ENCODE results near the gene MTG2. TPM values are rescaled to one million over a fixed set of nuclear protein-coding genes. Genes with fewer than 3 reads are reported as not detected.

MTG2 gene
- total and polyA plus RNA-seq, 2 of the 4 experiments (the other 2 are of a cell fraction): 11.5 to 25.2 TPM

- WGBS, 2 experiments (ENCODE audit: extremely low coverage in 2 of 2, insufficient read length in 1 of 2): 53% methylated on average over 12 of the region's 38 CpGs; no CpG with 5 or more reads in 1 of the 2 experiments
- Histone ChIP-seq H4K5ac (ENCODE audit: low read depth, low read length) (no peak overlapping the region), H3K9me1 (ENCODE audit: insufficient read depth, low read length) (no peaks in the 10 kb centered on the region), H3K4me2 (ENCODE audit: low read depth, low read length) (no peak overlapping the region), H4K20me1 (ENCODE audit: insufficient read depth, low read length) (peaks cover 12% of the 10 kb centered on the region), H2BK5ac (ENCODE audit: low read depth, low read length, poor library complexity, severe bottlenecking) (no peak overlapping the region), H2BK15ac (ENCODE audit: low read depth, low read length) (no peak overlapping the region), H3K79me1 (ENCODE audit: low read depth in 1 of 2, low read length in 2 of 2) (no peaks in the 10 kb centered on the region), H2AK9ac (replicated peaks; ENCODE audit: low read depth, low read length, poor library complexity) (no peak overlapping the region), H3K9ac (ENCODE audit: low read depth, low read length) (no peak overlapping the region), H3K23ac (ENCODE audit: low read depth, low read length) (no peak overlapping the region), H3K27me3 (ENCODE audit: control insufficient read depth, insufficient read depth, low read length) (peaks cover 75% of the 10 kb centered on the region), H3K4me3 (ENCODE audit: insufficient read depth, low read depth, low read length) (no peak overlapping the region), H3K14ac (replicated peaks; ENCODE audit: low read depth, low read length) (no peak overlapping the region), H3K4me1 (ENCODE audit: control insufficient read depth, insufficient read depth, low read length) (no peaks in the 10 kb centered on the region), H3K27ac (ENCODE audit: insufficient read depth, low read length) (no peak overlapping the region), H3K9me3 (ENCODE audit: control insufficient read depth, insufficient read depth, low read length) (no peaks in the 10 kb centered on the region), H2AFZ (replicated peaks; ENCODE audit: low read length, poor library complexity) (no peak overlapping the region), H4K91ac (ENCODE audit: insufficient read depth, low read depth, low read length) (no peak overlapping the region), H2AK5ac (ENCODE audit: low read depth, low read length) (no peak overlapping the region), H3K36me3 (ENCODE audit: control insufficient read depth, insufficient read depth, low read length) (no peaks in the 10 kb centered on the region), H3K4ac (ENCODE audit: low read depth, low read length) (no peak overlapping the region), H2BK120ac (ENCODE audit: low read depth, low read length) (no peak overlapping the region), H3K18ac (ENCODE audit: low read depth, low read length) (no peak overlapping the region), H2BK20ac (ENCODE audit: low read depth, low read length) (no peak overlapping the region), H4K8ac (ENCODE audit: low read depth in 2 of 2, low read length in 2 of 2) (no peak overlapping the region), H3K56ac (ENCODE audit: extremely low read depth, insufficient read depth, low read length) (no peak overlapping the region)
- BruUV-seq (replicated peaks): no TSS peak
- DNase-seq (no peak), ATAC-seq (ENCODE audit: low read depth) (no peak)
- ChIA-PET POLR2A (ENCODE audit: unreplicated experiment) (no interaction called here), CTCF (no interaction called here)
- dilution Hi-C loops (cut with HindIII; ENCODE audit: low sequenced_read_pairs, unreplicated experiment): no loop called here
- TF ChIP-seq SMC3 (IDR thresholded peaks at IDR 0.05; ENCODE audit: low read depth, low read length): no peak
- no peak for TF ChIP-seq RAD21 (IDR thresholded peaks at IDR 0.05; ENCODE audit: low read length)
- no peak for TF ChIP-seq FOS (IDR thresholded peaks at IDR 0.05; ENCODE audit: low read depth, low read length)
- no peak for TF ChIP-seq NFE2L2 (IDR thresholded peaks at IDR 0.05; ENCODE audit: low read depth, low read length)
- TF ChIP-seq CEBPB (IDR thresholded peaks at IDR 0.05; ENCODE audit: low read depth, low read length): no peak
- TF ChIP-seq MXI1 (IDR thresholded peaks at IDR 0.05; ENCODE audit: borderline replicate concordance, low read depth, low read length): no peak
- no peak for TF ChIP-seq POLR2A (IDR thresholded peaks at IDR 0.05; ENCODE audit: low read depth, low read length)
- TF ChIP-seq BHLHE40 (IDR thresholded peaks at IDR 0.05; ENCODE audit: low read depth, low read length): no peak
- no peak for TF ChIP-seq CTCF (conservative IDR thresholded peaks at IDR 0.05; ENCODE audit: low read depth, low read length)
- intact Hi-C loops (cut with micrococcal nuclease): no loop called here
- in situ Hi-C loops (cut with MboI; ENCODE audit: low sequenced_read_pairs): no loop called here
These were observed 35.3 kb downstream of the MTG2 start for GRCh38 chr20:62217913-62218773.

Data from IMR-90 (cell line).